OCI-LY7 (cell line): Measurements from ENCODE around the gene RPRD1A. TPM values are rescaled to one million over a fixed set of nuclear protein-coding genes. Genes with fewer than 3 reads are reported as not detected.

ENCODE experiments used
- BruUV-seq: library from RNA; stranded (reverse); fragments of 400-500 nt; replicated peaks from 2 replicates; lab custom pipeline; 2021; lab: Mats Ljungman, UMichigan
- CTCF ChIA-PET: fragments of 300-600 bp; sonication (Branson Sonifier 250); formaldehyde crosslinking; loops from one replicate; lab custom pipeline; 2022; ENCODE audit warnings: antibody characterized with exemption; ENCODE audit not compliant: unreplicated experiment; lab: Charles Lee
- POLR2A ChIA-PET: fragments of 300-600 bp; sonication (Branson Sonifier 250); formaldehyde crosslinking; loops from one replicate; lab custom pipeline; 2022; ENCODE audit warnings: antibody characterized with exemption; lab: Charles Lee
- DNase-seq: peaks from one replicate; pipeline ENCODE4 v3.0.0-alpha.2; 2015; ENCODE audit warnings: low spot score
- H2AFZ ChIP-seq: fragments of 200-600 bp; sonication (generic), shearing (Covaris generic); 2 replicates; pipeline ENCODE4 v1.6.1; 2014; ENCODE audit warnings: mild to moderate bottlenecking, antibody characterized with exemption, low read length, moderate library complexity
- H3K27ac ChIP-seq: fragments of 200-600 bp; sonication (generic); 2 replicates; pipeline ENCODE4 v1.5.1; 2014; ENCODE audit warnings: mixed run types, low read depth, mild to moderate bottlenecking, moderate library complexity, low read length, inconsistent platforms; ENCODE audit not compliant: poor library complexity, severe bottlenecking
- H3K36me3 ChIP-seq: fragments of 200-600 bp; sonication (generic); 2 replicates; pipeline ENCODE4 v1.6.1; 2014; ENCODE audit warnings: mild to moderate bottlenecking, antibody characterized with exemption, low read length, moderate library complexity, mixed read lengths; ENCODE audit not compliant: insufficient read depth
- H3K4me1 ChIP-seq: fragments of 200-600 bp; sonication (generic); 2 replicates; pipeline ENCODE4 v1.5.1; 2014; ENCODE audit warnings: mild to moderate bottlenecking, low read length; ENCODE audit not compliant: insufficient read depth, poor library complexity, severe bottlenecking
- H3K4me2 ChIP-seq: fragments of 200-600 bp; sonication (generic); 2 replicates; pipeline ENCODE4 v1.6.1; 2014; ENCODE audit warnings: mild to moderate bottlenecking, low read length
- H3K4me3 ChIP-seq: fragments of 200-600 bp; sonication (generic); 2 replicates; pipeline ENCODE4 v1.5.1; 2014; ENCODE audit warnings: mild to moderate bottlenecking, low read depth, low read length; ENCODE audit not compliant: poor library complexity, severe bottlenecking
- H3K79me2 ChIP-seq: fragments of 200-600 bp; sonication (generic); 2 replicates; pipeline ENCODE4 v1.6.1; 2016; ENCODE audit warnings: low read depth, mild to moderate bottlenecking, low read length, moderate library complexity, mixed read lengths; ENCODE audit not compliant: insufficient read depth
- H3K9me2 ChIP-seq: fragments of 200-600 bp; sonication (generic); 2 replicates; pipeline ENCODE4 v1.6.1; 2016; ENCODE audit warnings: mild to moderate bottlenecking, low read length, mixed read lengths; ENCODE audit not compliant: insufficient read depth
- H3K9me3 ChIP-seq: fragments of 200-600 bp; sonication (generic); 2 replicates; pipeline ENCODE4 v1.6.1; 2014; ENCODE audit warnings: mild to moderate bottlenecking, mixed run types, low read length, mixed read lengths
- H4K20me1 ChIP-seq: fragments of 200-600 bp; sonication (generic); 2 replicates; pipeline ENCODE4 v1.6.1; 2014; ENCODE audit warnings: mild to moderate bottlenecking, antibody characterized with exemption, low read length, moderate library complexity, mixed read lengths; ENCODE audit not compliant: insufficient read depth
- CTCF ChIP-seq: fragments of 200-600 bp; sonication (generic); conservative IDR thresholded peaks from 2 replicates; pipeline ENCODE4 v1.5.1; 2014; ENCODE audit warnings: mild to moderate bottlenecking, antibody characterized with exemption, low read length, moderate library complexity, mixed read lengths
- EZH2phosphoT487 ChIP-seq: fragments of 200-600 bp; sonication (generic); IDR thresholded peaks from 2 replicates; pipeline ENCODE4 v1.6.1; 2018; ENCODE audit warnings: low read depth, borderline replicate concordance, mild to moderate bottlenecking, mixed run types, antibody characterized with exemption, low read length, moderate library complexity, mixed read lengths
- intact Hi-C: fragments of 100-400 bp; cut with micrococcal nuclease; formaldehyde crosslinking; loops from one replicate; pipeline ENCODE4 v1.10.0; 2022; ENCODE audit not compliant: unreplicated experiment
- total RNA-seq, 2 experiments: library from RNA; depleted of rRNA in 1 of 2; stranded (reverse); fragments of >200 nt in 1 of 2; shearing (Covaris generic) in 1 of 2; gene quantifications; 2 replicates each; pipeline ENCODE4 v1.2.3, GENCODE V29; 2014 to 2022

The RPRD1A gene
- total RNA-seq, 2 experiments from 2014 or later: 37.9 to 45.4 TPM

GRCh38 chr18:36015629-36016028 is 51.7 kb downstream of the RPRD1A start:
- TF ChIP-seq EZH2phosphoT487 (no peak), CTCF (no peak)
- no peak overlapping the region for H2AFZ ChIP-seq
- peaks cover 4% of the 10 kb centered on the region for H4K20me1 ChIP-seq
- intact Hi-C loops: loop anchor here (5.0 kb wide), 4 partner anchors 52 to 267 kb away; partner anchors contain the start of gene RPRD1A
- H3K9me2 ChIP-seq: no peaks in the 10 kb centered on the region
- peak overlapping the region; percentile 6 for H3K27ac ChIP-seq
- peak overlapping the region; percentile 44 for H3K4me2 ChIP-seq
- H3K79me2 ChIP-seq: no peaks in the 10 kb centered on the region
- peak; percentile 58 for DNase-seq
- ChIA-PET CTCF (no interaction called here), POLR2A (no interaction called here)
- H3K36me3 ChIP-seq: no peaks in the 10 kb centered on the region
- H3K4me3 ChIP-seq: no peak overlapping the region
- H3K4me1 ChIP-seq: peaks cover 20% of the 10 kb centered on the region
- no TSS peak for BruUV-seq
- H3K9me3 ChIP-seq: no peaks in the 10 kb centered on the region

GRCh38 chr18:36012891-36013290 is 54.5 kb downstream of the RPRD1A start:
- no TSS peak for BruUV-seq
- Histone ChIP-seq H3K4me1 (peaks cover 20% of the 10 kb centered on the region), H3K79me2 (no peaks in the 10 kb centered on the region), H2AFZ (no peak overlapping the region), H3K4me3 (no peak overlapping the region), H3K36me3 (no peaks in the 10 kb centered on the region), H3K4me2 (no peak overlapping the region), H3K27ac (no peak overlapping the region), H3K9me3 (no peaks in the 10 kb centered on the region), H3K9me2 (no peaks in the 10 kb centered on the region), H4K20me1 (peaks cover 4% of the 10 kb centered on the region)
- intact Hi-C loops: no loop called here
- DNase-seq: no peak
- POLR2A ChIA-PET: no interaction called here
- TF ChIP-seq CTCF (no peak), EZH2phosphoT487 (no peak)
- CTCF ChIA-PET: no interaction called here

DNA sequence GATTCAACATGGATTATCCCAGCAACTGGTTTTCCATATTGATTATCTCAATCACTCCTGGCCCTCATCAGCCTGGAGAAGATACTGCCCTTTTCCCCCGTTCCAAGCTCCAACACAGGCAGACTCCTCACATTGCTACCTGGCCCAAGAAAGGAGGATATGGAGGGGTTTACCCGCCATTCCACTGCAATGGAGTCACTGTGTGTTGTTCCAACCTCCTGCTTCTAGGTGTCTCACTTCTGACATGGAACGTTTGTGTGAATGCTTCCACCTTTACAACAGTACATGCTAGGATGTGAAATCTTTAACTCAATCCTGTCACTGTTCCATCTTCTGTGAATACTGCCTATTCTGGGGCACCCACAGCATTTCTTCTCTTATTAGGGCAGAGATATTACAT is 58.1 kb downstream of the RPRD1A start:
- no peaks in the 10 kb centered on the region for H3K9me2 ChIP-seq
- H3K4me2 ChIP-seq: no peak overlapping the region
- H3K4me1 ChIP-seq: no peaks in the 10 kb centered on the region
- intact Hi-C loops: no loop called here
- TF ChIP-seq EZH2phosphoT487 (no peak), CTCF (no peak)
- H2AFZ ChIP-seq: no peak overlapping the region
- ChIA-PET POLR2A (no interaction called here), CTCF (no interaction called here)
- no TSS peak for BruUV-seq
- no peak overlapping the region for H3K27ac ChIP-seq
- H3K4me3 ChIP-seq: no peak overlapping the region
- DNase-seq: no peak
- no peaks in the 10 kb centered on the region for H3K9me3 ChIP-seq
- H4K20me1 ChIP-seq: no peaks in the 10 kb centered on the region
- H3K79me2 ChIP-seq: no peaks in the 10 kb centered on the region
- no peaks in the 10 kb centered on the region for H3K36me3 ChIP-seq
